ENCODE results near the gene MMS22L. TPM values are rescaled to one million over a fixed set of nuclear protein-coding genes. Genes with fewer than 3 reads are reported as not detected.

Gene MMS22L
- total and polyA plus RNA-seq, 2 of the 4 experiments (the other 2 are of a cell fraction): 6.1 to 18.6 TPM

DNA sequence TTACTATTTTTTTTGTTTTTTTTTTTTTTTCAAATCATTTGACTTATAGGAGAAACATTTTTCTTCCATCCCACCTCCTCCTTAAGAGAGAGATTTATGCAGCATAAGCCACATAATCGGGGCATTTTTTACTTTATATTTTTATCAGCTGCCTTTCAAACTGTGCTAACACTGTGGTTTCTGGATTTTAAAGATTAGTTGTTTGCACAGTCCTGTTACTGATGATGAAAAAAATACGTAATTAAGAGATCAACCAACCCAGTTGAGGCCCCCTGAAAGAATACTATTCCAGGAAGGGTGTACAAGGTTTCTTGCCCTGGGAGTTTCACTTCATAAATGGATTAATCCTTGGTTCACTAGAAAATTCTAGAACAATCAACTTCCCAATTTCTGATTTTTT lies 68.3 kb downstream of the MMS22L start:
- H2BK15ac ChIP-seq (ENCODE audit: low read depth, low read length): no peak overlapping the region
- intact Hi-C loops (cut with micrococcal nuclease): loop anchor here (1.0 kb wide), 1 partner anchor 180 kb away; no protein-coding TSS in a partner anchor
- H3K9me3 ChIP-seq (ENCODE audit: control insufficient read depth, insufficient read depth, low read length): no peaks in the 10 kb centered on the region
- H4K8ac ChIP-seq (ENCODE audit: low read depth in 2 of 2, low read length in 2 of 2): no peak overlapping the region
- no peaks in the 10 kb centered on the region for H3K36me3 ChIP-seq (ENCODE audit: control insufficient read depth, insufficient read depth, low read length)
- no peak overlapping the region for H2AFZ ChIP-seq (replicated peaks; ENCODE audit: low read length, poor library complexity)
- no peaks in the 10 kb centered on the region for H4K20me1 ChIP-seq (ENCODE audit: insufficient read depth, low read length)
- no peaks in the 10 kb centered on the region for H3K9me1 ChIP-seq (ENCODE audit: insufficient read depth, low read length)
- no peak overlapping the region for H4K91ac ChIP-seq (ENCODE audit: insufficient read depth, low read depth, low read length)
- no peak overlapping the region for H3K56ac ChIP-seq (ENCODE audit: extremely low read depth, insufficient read depth, low read length)
- CTCF ChIA-PET: interaction anchor here (0.6 to 2.5 kb wide), 17 partner anchors 9 to 184 kb away, joined by 3 to 17 read pairs (median 4); no protein-coding TSS in a partner anchor
- H3K23ac ChIP-seq (ENCODE audit: low read depth, low read length): no peak overlapping the region
- H2BK120ac ChIP-seq (ENCODE audit: low read depth, low read length): no peak overlapping the region
- H3K27me3 ChIP-seq (ENCODE audit: control insufficient read depth, insufficient read depth, low read length): no peaks in the 10 kb centered on the region
- H3K4me3 ChIP-seq (ENCODE audit: insufficient read depth, low read depth, low read length): no peak overlapping the region
- H3K4me2 ChIP-seq (ENCODE audit: low read depth, low read length): no peak overlapping the region
- in situ Hi-C loops (cut with MboI; ENCODE audit: low sequenced_read_pairs): no loop called here
- H2BK5ac ChIP-seq (ENCODE audit: low read depth, low read length, poor library complexity, severe bottlenecking): no peak overlapping the region
- H3K14ac ChIP-seq (replicated peaks; ENCODE audit: low read depth, low read length): no peak overlapping the region
- ATAC-seq (ENCODE audit: low read depth): no peak
- no TSS peak for BruUV-seq (replicated peaks)
- H3K9ac ChIP-seq (ENCODE audit: low read depth, low read length): no peak overlapping the region
- no peak overlapping the region for H3K27ac ChIP-seq (ENCODE audit: insufficient read depth, low read length)
- no peaks in the 10 kb centered on the region for H3K4me1 ChIP-seq (ENCODE audit: control insufficient read depth, insufficient read depth, low read length)
- H2BK20ac ChIP-seq (ENCODE audit: low read depth, low read length): no peak overlapping the region
- H3K18ac ChIP-seq (ENCODE audit: low read depth, low read length): no peak overlapping the region
- no peak overlapping the region for H2AK9ac ChIP-seq (replicated peaks; ENCODE audit: low read depth, low read length, poor library complexity)
- no CpG with 5 or more reads among the region's 2 CpGs for WGBS, 2 experiments (ENCODE audit: extremely low coverage in 2 of 2, insufficient read length in 1 of 2)
- H3K79me1 ChIP-seq (ENCODE audit: low read depth in 1 of 2, low read length in 2 of 2): no peaks in the 10 kb centered on the region
- no peak for TF ChIP-seq MAFK (IDR thresholded peaks at IDR 0.05; ENCODE audit: low read depth, low read length)
- no peak for TF ChIP-seq RFX5 (IDR thresholded peaks at IDR 0.05; ENCODE audit: low read depth, low read length)
- no peak for TF ChIP-seq MXI1 (IDR thresholded peaks at IDR 0.05; ENCODE audit: borderline replicate concordance, low read depth, low read length)
- no peak for TF ChIP-seq FOS (IDR thresholded peaks at IDR 0.05; ENCODE audit: low read depth, low read length)
- TF ChIP-seq POLR2A (IDR thresholded peaks at IDR 0.05; ENCODE audit: low read depth, low read length): no peak
- no peak for TF ChIP-seq RAD21 (IDR thresholded peaks at IDR 0.05; ENCODE audit: low read length)
- no peak for TF ChIP-seq BHLHE40 (IDR thresholded peaks at IDR 0.05; ENCODE audit: low read depth, low read length)
- TF ChIP-seq CHD1 (IDR thresholded peaks at IDR 0.05; ENCODE audit: low read depth, low read length): no peak
- no peak for TF ChIP-seq CEBPB (IDR thresholded peaks at IDR 0.05; ENCODE audit: low read depth, low read length)
- TF ChIP-seq, protein P1, sequence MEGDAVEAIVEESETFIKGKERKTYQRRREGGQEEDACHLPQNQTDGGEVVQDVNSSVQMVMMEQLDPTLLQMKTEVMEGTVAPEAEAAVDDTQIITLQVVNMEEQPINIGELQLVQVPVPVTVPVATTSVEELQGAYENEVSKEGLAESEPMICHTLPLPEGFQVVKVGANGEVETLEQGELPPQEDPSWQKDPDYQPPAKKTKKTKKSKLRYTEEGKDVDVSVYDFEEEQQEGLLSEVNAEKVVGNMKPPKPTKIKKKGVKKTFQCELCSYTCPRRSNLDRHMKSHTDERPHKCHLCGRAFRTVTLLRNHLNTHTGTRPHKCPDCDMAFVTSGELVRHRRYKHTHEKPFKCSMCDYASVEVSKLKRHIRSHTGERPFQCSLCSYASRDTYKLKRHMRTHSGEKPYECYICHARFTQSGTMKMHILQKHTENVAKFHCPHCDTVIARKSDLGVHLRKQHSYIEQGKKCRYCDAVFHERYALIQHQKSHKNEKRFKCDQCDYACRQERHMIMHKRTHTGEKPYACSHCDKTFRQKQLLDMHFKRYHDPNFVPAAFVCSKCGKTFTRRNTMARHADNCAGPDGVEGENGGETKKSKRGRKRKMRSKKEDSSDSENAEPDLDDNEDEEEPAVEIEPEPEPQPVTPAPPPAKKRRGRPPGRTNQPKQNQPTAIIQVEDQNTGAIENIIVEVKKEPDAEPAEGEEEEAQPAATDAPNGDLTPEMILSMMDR (conservative IDR thresholded peaks at IDR 0.05; ENCODE audit: low read depth, low read length): no peak
- TF ChIP-seq SMC3 (IDR thresholded peaks at IDR 0.05; ENCODE audit: low read depth, low read length): no peak
- no peak for TF ChIP-seq MAZ (IDR thresholded peaks at IDR 0.05; ENCODE audit: borderline replicate concordance, low read depth, low read length)
- TF ChIP-seq NFE2L2 (IDR thresholded peaks at IDR 0.05; ENCODE audit: low read depth, low read length): no peak
- TF ChIP-seq, protein P2, sequence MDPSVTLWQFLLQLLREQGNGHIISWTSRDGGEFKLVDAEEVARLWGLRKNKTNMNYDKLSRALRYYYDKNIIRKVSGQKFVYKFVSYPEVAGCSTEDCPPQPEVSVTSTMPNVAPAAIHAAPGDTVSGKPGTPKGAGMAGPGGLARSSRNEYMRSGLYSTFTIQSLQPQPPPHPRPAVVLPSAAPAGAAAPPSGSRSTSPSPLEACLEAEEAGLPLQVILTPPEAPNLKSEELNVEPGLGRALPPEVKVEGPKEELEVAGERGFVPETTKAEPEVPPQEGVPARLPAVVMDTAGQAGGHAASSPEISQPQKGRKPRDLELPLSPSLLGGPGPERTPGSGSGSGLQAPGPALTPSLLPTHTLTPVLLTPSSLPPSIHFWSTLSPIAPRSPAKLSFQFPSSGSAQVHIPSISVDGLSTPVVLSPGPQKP (IDR thresholded peaks at IDR 0.05; ENCODE audit: borderline replicate concordance, low read depth, low read length): no peak
- no peak overlapping the region for H2AK5ac ChIP-seq (ENCODE audit: low read depth, low read length)
- no peak overlapping the region for H4K5ac ChIP-seq (ENCODE audit: low read depth, low read length)
- DNase-seq: no peak
- no peak overlapping the region for H3K4ac ChIP-seq (ENCODE audit: low read depth, low read length)
- dilution Hi-C loops (cut with HindIII; ENCODE audit: low sequenced_read_pairs, unreplicated experiment): no loop called here
- POLR2A ChIA-PET (ENCODE audit: unreplicated experiment): interaction anchor here (0.6 to 0.7 kb wide), 2 partner anchors 112 to 159 kb away, joined by 5 to 7 read pairs; no protein-coding TSS in a partner anchor
